Measurements from ENCODE around the gene FAM131A. TPM values are rescaled to one million over a fixed set of nuclear protein-coding genes. Genes with fewer than 3 reads are reported as not detected.
A peak's percentile ranks its signal among the peaks of the same experiment; 100 is the strongest.

The FAM131A gene
- total RNA-seq, 1 experiment from 2014 or later: 15.1 TPM

DNA sequence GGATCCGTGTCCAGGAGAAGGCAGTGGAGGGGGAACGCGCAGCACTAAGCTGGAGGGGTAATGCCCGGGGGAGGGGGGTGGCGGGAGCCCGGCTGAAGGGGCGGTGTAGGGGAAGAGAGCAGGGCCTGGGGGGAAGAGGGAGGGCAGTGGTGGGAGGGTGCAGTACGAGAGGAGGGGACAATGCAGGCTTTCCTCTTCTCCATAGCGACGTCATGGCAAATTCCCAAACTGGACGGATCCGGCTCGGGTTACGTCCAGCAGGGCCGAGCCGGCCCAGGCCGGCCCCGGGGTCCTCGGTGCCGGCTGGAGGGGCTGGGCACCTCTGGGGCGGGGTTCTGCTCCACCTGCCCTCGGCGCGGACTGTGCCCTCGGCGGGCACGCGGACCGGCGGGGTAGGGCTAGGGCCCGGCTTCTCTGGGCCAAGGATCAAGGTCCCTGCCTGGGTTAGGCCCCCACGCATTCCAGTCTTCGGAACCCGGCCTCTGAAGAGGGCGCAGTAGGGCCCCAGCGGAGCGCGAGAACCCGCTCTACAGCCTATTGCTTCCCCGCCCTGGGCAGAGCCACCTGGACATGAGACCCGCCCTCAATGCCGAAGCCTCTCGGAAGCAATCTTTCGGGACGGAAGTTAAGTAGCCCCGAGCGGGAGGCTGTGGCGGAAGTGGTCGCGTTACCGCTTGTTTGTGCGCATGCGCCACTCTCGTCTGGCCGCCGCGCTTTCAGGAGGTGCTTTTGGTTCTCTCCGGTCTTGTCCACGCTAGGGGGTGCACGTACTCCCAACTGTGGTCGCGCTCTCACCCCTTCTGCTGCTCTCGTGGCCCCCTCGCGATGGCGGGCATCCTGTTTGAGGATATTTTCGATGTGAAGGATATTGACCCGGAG is 25.5 kb downstream of the FAM131A start:
- POLR2A ChIA-PET (ENCODE audit: low non-redundant PET): interaction anchor here (0.6 kb wide), 1 partner anchor 13 kb away, joined by 8 read pairs; no protein-coding TSS in a partner anchor
- DNase-seq (ENCODE audit: low spot score): peak; percentile 98
- H3K4me1 ChIP-seq (ENCODE audit: insufficient read depth, low read length, poor library complexity, severe bottlenecking): peaks cover 11% of the 10 kb centered on the region
- TSS peak; percentile 59 for BruUV-seq (replicated peaks)
- peaks cover 23% of the 10 kb centered on the region for H3K36me3 ChIP-seq (ENCODE audit: insufficient read depth, low read length, poor library complexity, severe bottlenecking)
- peak overlapping the region; percentile 81 for H3K4me3 ChIP-seq (ENCODE audit: low read depth, low read length, poor library complexity, severe bottlenecking)
- H3K27me3 ChIP-seq (replicated peaks; ENCODE audit: insufficient read depth, low read depth, low read length, poor library complexity): no peaks in the 10 kb centered on the region
- intact Hi-C loops (cut with micrococcal nuclease; ENCODE audit: unreplicated experiment): no loop called here
- H3K27ac ChIP-seq (ENCODE audit: low read depth, low read length, poor library complexity, severe bottlenecking): peak overlapping the region; percentile 89
- no peaks in the 10 kb centered on the region for H3K9me3 ChIP-seq (ENCODE audit: low read depth, low read length, poor library complexity, severe bottlenecking)
- TF ChIP-seq, protein P1, sequence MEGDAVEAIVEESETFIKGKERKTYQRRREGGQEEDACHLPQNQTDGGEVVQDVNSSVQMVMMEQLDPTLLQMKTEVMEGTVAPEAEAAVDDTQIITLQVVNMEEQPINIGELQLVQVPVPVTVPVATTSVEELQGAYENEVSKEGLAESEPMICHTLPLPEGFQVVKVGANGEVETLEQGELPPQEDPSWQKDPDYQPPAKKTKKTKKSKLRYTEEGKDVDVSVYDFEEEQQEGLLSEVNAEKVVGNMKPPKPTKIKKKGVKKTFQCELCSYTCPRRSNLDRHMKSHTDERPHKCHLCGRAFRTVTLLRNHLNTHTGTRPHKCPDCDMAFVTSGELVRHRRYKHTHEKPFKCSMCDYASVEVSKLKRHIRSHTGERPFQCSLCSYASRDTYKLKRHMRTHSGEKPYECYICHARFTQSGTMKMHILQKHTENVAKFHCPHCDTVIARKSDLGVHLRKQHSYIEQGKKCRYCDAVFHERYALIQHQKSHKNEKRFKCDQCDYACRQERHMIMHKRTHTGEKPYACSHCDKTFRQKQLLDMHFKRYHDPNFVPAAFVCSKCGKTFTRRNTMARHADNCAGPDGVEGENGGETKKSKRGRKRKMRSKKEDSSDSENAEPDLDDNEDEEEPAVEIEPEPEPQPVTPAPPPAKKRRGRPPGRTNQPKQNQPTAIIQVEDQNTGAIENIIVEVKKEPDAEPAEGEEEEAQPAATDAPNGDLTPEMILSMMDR (conservative IDR thresholded peaks at IDR 0.05; ENCODE audit: low read depth, low read length): peak; percentile 76
- no peak for TF ChIP-seq EZH2 (IDR thresholded peaks at IDR 0.05; ENCODE audit: borderline replicate concordance, low read depth, low read length, poor library complexity, severe bottlenecking)
- CTCF ChIA-PET: interaction anchor here (0.6 to 1.0 kb wide), 2 partner anchors 9 to 1097 kb away, joined by 3 to 5 read pairs; no protein-coding TSS in a partner anchor

DNA sequence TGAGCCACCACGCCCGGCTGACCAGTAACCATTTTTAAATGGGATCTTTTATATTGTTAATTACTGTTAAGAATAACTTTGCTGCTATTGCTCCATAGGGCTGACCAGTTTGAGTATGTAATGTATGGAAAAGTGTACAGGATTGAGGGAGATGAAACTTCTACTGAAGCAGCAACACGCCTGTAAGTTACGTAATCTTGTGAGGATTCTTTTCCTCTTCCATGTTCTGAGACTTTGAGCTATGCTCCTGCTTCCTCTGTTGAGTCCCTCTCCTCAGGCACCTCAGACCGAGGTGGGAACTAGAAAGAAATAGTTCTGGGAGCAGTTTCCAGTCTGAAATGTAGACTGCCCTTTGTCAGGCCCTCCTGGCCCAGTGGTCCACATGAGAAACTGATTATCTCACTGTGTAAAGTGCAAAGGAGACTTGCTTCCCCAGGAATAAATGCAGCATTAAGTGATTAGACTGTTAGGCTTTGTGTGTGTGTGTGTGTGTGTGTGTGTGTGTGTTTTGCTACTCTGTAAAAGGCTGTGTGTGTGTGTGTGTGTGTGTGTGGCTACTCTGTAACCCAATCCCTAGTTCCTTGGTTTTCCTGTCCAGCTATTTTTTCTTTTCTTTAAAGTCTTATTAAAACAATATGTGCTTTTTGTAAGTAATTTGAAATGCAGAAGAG is 29.4 kb downstream of the FAM131A start:
- TF ChIP-seq EZH2 (IDR thresholded peaks at IDR 0.05; ENCODE audit: borderline replicate concordance, low read depth, low read length, poor library complexity, severe bottlenecking): no peak
- TF ChIP-seq, protein P1 (conservative IDR thresholded peaks at IDR 0.05; ENCODE audit: low read depth, low read length): no peak
- DNase-seq (ENCODE audit: low spot score): no peak
- BruUV-seq (replicated peaks): TSS peak; percentile 5
- POLR2A ChIA-PET (ENCODE audit: low non-redundant PET): no interaction called here
- H3K36me3 ChIP-seq (ENCODE audit: insufficient read depth, low read length, poor library complexity, severe bottlenecking): peaks cover 31% of the 10 kb centered on the region
- H3K4me1 ChIP-seq (ENCODE audit: insufficient read depth, low read length, poor library complexity, severe bottlenecking): peaks cover 9% of the 10 kb centered on the region
- CTCF ChIA-PET: no interaction called here
- no peaks in the 10 kb centered on the region for H3K27me3 ChIP-seq (replicated peaks; ENCODE audit: insufficient read depth, low read depth, low read length, poor library complexity)
- H3K27ac ChIP-seq (ENCODE audit: low read depth, low read length, poor library complexity, severe bottlenecking): no peak overlapping the region
- H3K4me3 ChIP-seq (ENCODE audit: low read depth, low read length, poor library complexity, severe bottlenecking): no peak overlapping the region
- intact Hi-C loops (cut with micrococcal nuclease; ENCODE audit: unreplicated experiment): no loop called here
- H3K9me3 ChIP-seq (ENCODE audit: low read depth, low read length, poor library complexity, severe bottlenecking): no peaks in the 10 kb centered on the region

DNA sequence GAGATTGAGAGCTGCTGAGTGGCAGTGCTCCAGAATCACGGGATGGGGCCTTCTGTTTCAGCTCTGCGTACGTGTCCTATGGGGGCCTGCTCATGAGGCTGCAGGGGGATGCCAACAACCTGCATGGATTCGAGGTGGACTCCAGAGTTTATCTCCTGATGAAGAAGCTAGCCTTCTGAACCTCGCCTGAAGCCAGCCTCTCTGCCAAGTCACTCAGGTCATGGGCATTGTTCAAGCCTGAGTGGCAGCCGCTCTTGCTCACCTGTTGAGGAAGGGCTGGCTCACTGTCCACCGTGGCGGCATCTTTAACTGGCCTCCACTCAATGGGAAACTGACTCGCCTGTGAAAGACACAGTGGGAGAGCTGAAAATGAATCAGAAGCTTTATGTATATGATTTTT is 30.7 kb downstream of the FAM131A start:
- H3K4me3 ChIP-seq (ENCODE audit: low read depth, low read length, poor library complexity, severe bottlenecking): no peak overlapping the region
- no peaks in the 10 kb centered on the region for H3K9me3 ChIP-seq (ENCODE audit: low read depth, low read length, poor library complexity, severe bottlenecking)
- ChIA-PET POLR2A (ENCODE audit: low non-redundant PET) (no interaction called here), CTCF (no interaction called here)
- intact Hi-C loops (cut with micrococcal nuclease; ENCODE audit: unreplicated experiment): no loop called here
- H3K4me1 ChIP-seq (ENCODE audit: insufficient read depth, low read length, poor library complexity, severe bottlenecking): peaks cover 11% of the 10 kb centered on the region
- no peak for TF ChIP-seq EZH2 (IDR thresholded peaks at IDR 0.05; ENCODE audit: borderline replicate concordance, low read depth, low read length, poor library complexity, severe bottlenecking)
- TF ChIP-seq, protein P1 (conservative IDR thresholded peaks at IDR 0.05; ENCODE audit: low read depth, low read length): no peak
- H3K27ac ChIP-seq (ENCODE audit: low read depth, low read length, poor library complexity, severe bottlenecking): no peak overlapping the region
- H3K36me3 ChIP-seq (ENCODE audit: insufficient read depth, low read length, poor library complexity, severe bottlenecking): peaks cover 31% of the 10 kb centered on the region
- no peaks in the 10 kb centered on the region for H3K27me3 ChIP-seq (replicated peaks; ENCODE audit: insufficient read depth, low read depth, low read length, poor library complexity)
- BruUV-seq (replicated peaks): no TSS peak
- DNase-seq (ENCODE audit: low spot score): no peak
